Body of pancreas (tissue), 4 donors: Measurements from ENCODE around the gene ZNF281.

Source experiments
- CTCF ChIP-seq, 7 experiments: fragments of 450-650 bp in 4 of 7; fragments of 200-600 bp in 3 of 7; sonication (generic) in 3 of 7; IDR thresholded peaks; one replicate each; pipeline ENCODE4 v1.5.1; 2016 to 2019; ENCODE audit warnings: antibody characterized with exemption in 7 of 7
- POLR2A ChIP-seq, 3 donors: fragments of 450-650 bp; IDR thresholded peaks; one replicate each; pipeline ENCODE4 v1.6.1; 2016; ENCODE audit warnings: antibody characterized with exemption in 3 of 3, mild to moderate bottlenecking in 2 of 3

GRCh38 chr1:200401263-200401662 lies 8.6 kb downstream of the ZNF281 start:
- TF ChIP-seq POLR2A (IDR thresholded peaks at IDR 0.05) (no peak), CTCF (IDR thresholded peaks at IDR 0.05) (no peak)
